Osteoblast (primary cell): Measurements from ENCODE around the gene BCL3. TPM values are rescaled to one million over a fixed set of nuclear protein-coding genes. Genes with fewer than 3 reads are reported as not detected.
"Not testable (repeated sequence)": the region's sequence is repeated elsewhere in the genome, so short reads cannot be mapped to it uniquely, and the experiment has no call there.

Source experiments
- DNase-seq: peaks from one replicate; pipeline ENCODE4 v3.0.0; 2011; ENCODE audit warnings: low spot score, mixed read lengths; ENCODE audit not compliant: insufficient read length; ENCODE audit errors: missing footprints
- H2AFZ ChIP-seq: 2 replicates; pipeline ENCODE4 v1.6.0; 2011; ENCODE audit warnings: mild to moderate bottlenecking, low read length
- H3K27ac ChIP-seq: 2 replicates; pipeline ENCODE4 v1.5.1; 2011; ENCODE audit warnings: mild to moderate bottlenecking, low read depth, low read length, moderate library complexity
- H3K27me3 ChIP-seq: 2 replicates; pipeline ENCODE4 v1.6.0; 2012; ENCODE audit warnings: mild to moderate bottlenecking, control low read depth, inconsistent platforms, low read length, moderate library complexity; ENCODE audit not compliant: insufficient read depth
- H3K36me3 ChIP-seq: 2 replicates; pipeline ENCODE4 v1.5.1; 2011; ENCODE audit warnings: mild to moderate bottlenecking, low read length, control low read depth, moderate library complexity; ENCODE audit not compliant: insufficient read depth
- H3K4me1 ChIP-seq: 2 replicates; pipeline ENCODE4 v1.5.1; 2011; ENCODE audit warnings: mild to moderate bottlenecking, low read length, control low read depth, moderate library complexity; ENCODE audit not compliant: insufficient read depth
- H3K4me2 ChIP-seq: 2 replicates; pipeline ENCODE4 v1.6.0; 2011; ENCODE audit warnings: mild to moderate bottlenecking, low read length; ENCODE audit not compliant: insufficient read depth
- H3K4me3 ChIP-seq: fragments of 200-600 bp; sonication (generic); 3 replicates; pipeline ENCODE4 v1.5.1; 2012; ENCODE audit warnings: mild to moderate bottlenecking, low read length, inconsistent platforms; ENCODE audit not compliant: insufficient read depth
- H3K79me2 ChIP-seq: 2 replicates; pipeline ENCODE4 v1.6.0; 2012; ENCODE audit warnings: mild to moderate bottlenecking, low read length, control low read depth, inconsistent platforms; ENCODE audit not compliant: insufficient read depth
- H3K9me3 ChIP-seq: 2 replicates; pipeline ENCODE4 v1.5.1; 2011; ENCODE audit warnings: low read depth, low read length, control low read depth
- H4K20me1 ChIP-seq: 2 replicates; pipeline ENCODE4 v1.6.0; 2012; ENCODE audit warnings: mild to moderate bottlenecking, low read length, control low read depth; ENCODE audit not compliant: insufficient read depth
- CTCF ChIP-seq: IDR thresholded peaks from 2 replicates; pipeline ENCODE4 v1.5.1; 2011; ENCODE audit warnings: mild to moderate bottlenecking, low read depth, low read length, moderate library complexity; ENCODE audit errors: extremely low read depth
- total RNA-seq: library from RNA; depleted of rRNA; stranded (reverse); fragments of >200 nt; gene quantifications from 2 replicates; pipeline ENCODE4 v1.2.3, GENCODE V29; 2012

Gene BCL3
- total RNA-seq, 1 donor, result 7.2 TPM

- H3K27me3 ChIP-seq, result no peaks in the 10 kb centered on the region
- no peak for TF ChIP-seq CTCF
- H3K4me2 ChIP-seq, result no peak overlapping the region
- H3K4me3 ChIP-seq, result no peak overlapping the region
- H2AFZ ChIP-seq, result no peak overlapping the region
- no peaks in the 10 kb centered on the region for H4K20me1 ChIP-seq
- H3K36me3 ChIP-seq, result peaks cover 5% of the 10 kb centered on the region
- no peaks in the 10 kb centered on the region for H3K79me2 ChIP-seq
- H3K4me1 ChIP-seq, result no peaks in the 10 kb centered on the region
- H3K27ac ChIP-seq, result no peak overlapping the region
- DNase-seq, result no peak
- no peaks in the 10 kb centered on the region for H3K9me3 ChIP-seq
Measured at GRCh38 chr19:44765949-44766335, 17.4 kb downstream of the BCL3 start.

- H2AFZ ChIP-seq, result no peak overlapping the region
- no peak for TF ChIP-seq CTCF
- no peaks in the 10 kb centered on the region for H3K36me3 ChIP-seq
- H3K4me3 ChIP-seq, result no peak overlapping the region
- H3K79me2 ChIP-seq, result no peaks in the 10 kb centered on the region
- H3K4me2 ChIP-seq, result no peak overlapping the region
- no peaks in the 10 kb centered on the region for H3K27me3 ChIP-seq
- H4K20me1 ChIP-seq, result no peaks in the 10 kb centered on the region
- no peak overlapping the region for H3K27ac ChIP-seq
- H3K4me1 ChIP-seq, result no peaks in the 10 kb centered on the region
- H3K9me3 ChIP-seq, result no peaks in the 10 kb centered on the region
- no peak for DNase-seq
Measured at GRCh38 chr19:44767295-44768180, 19.0 kb downstream of the BCL3 start.

GRCh38 chr19:44770550-44771257, 22.2 kb downstream of the BCL3 start:
- Histone ChIP-seq H3K9me3 (no peaks in the 10 kb centered on the region), H3K4me3 (peak overlapping the region; percentile 29), H3K4me1 (peaks cover 14% of the 10 kb centered on the region), H3K79me2 (no peaks in the 10 kb centered on the region), H4K20me1 (no peaks in the 10 kb centered on the region), H2AFZ (peak overlapping the region; percentile 78), H3K4me2 (peak overlapping the region; percentile 61), H3K27me3 (no peaks in the 10 kb centered on the region), H3K27ac (no peak overlapping the region), H3K36me3 (no peaks in the 10 kb centered on the region)
- peak; percentile 76 for TF ChIP-seq CTCF
- DNase-seq, result peak; percentile 97

GRCh38 chr19:44772144-44772543, 23.6 kb downstream of the BCL3 start:
- H3K9me3 ChIP-seq, H4K20me1 ChIP-seq, DNase-seq, H3K79me2 ChIP-seq, H3K4me3 ChIP-seq, H3K4me2 ChIP-seq, H3K36me3 ChIP-seq, H3K27me3 ChIP-seq, H2AFZ ChIP-seq, H3K27ac ChIP-seq: not testable (repeated sequence)
- H3K4me1 ChIP-seq, result peaks cover 14% of the 10 kb centered on the region
